Naive B cell (primary cell): ENCODE results near the gene PTPRD. TPM values are rescaled to one million over a fixed set of nuclear protein-coding genes. Genes with fewer than 3 reads are reported as not detected.

ENCODE experiments used
- ATAC-seq, 2 donors: fragments of 150-1000 bp; cut with Tn5 transposase; 2 replicates each; pipeline ENCODE4 v1.10.0; 2021; ENCODE audit warnings: low read depth in 2 of 2, mild to moderate bottlenecking in 2 of 2, moderate library complexity in 2 of 2
- DNase-seq: peaks from one replicate; pipeline ENCODE4 v3.0.0; 2022
- H3K27ac Mint-ChIP-seq, 6 donors: one replicate each; pipeline ENCODE4 v1.8.0; 2020 to 2022; ENCODE audit warnings: mild to moderate bottlenecking in 6 of 6, mixed read lengths in 6 of 6, moderate library complexity in 5 of 6, inconsistent platforms in 2 of 6
- H3K27me3 Mint-ChIP-seq, 3 donors: one replicate each; pipeline ENCODE4 v1.8.0; 2021 to 2022; ENCODE audit warnings: mixed read lengths in 3 of 3, mild to moderate bottlenecking in 1 of 3
- H3K36me3 Mint-ChIP-seq, 2 donors: one replicate each; pipeline ENCODE4 v1.8.0; 2020 to 2022; ENCODE audit warnings: mixed read lengths in 2 of 2, inconsistent platforms in 1 of 2, mild to moderate bottlenecking in 1 of 2
- H3K4me1 Mint-ChIP-seq, 3 donors: one replicate each; pipeline ENCODE4 v1.8.0; 2020 to 2022; ENCODE audit warnings: mixed read lengths in 3 of 3, inconsistent platforms in 1 of 3, mild to moderate bottlenecking in 1 of 3, moderate library complexity in 1 of 3
- H3K4me3 Mint-ChIP-seq, 8 donors: one replicate each; pipeline ENCODE4 v1.8.0; 2020 to 2022; ENCODE audit warnings: mild to moderate bottlenecking in 8 of 8, mixed read lengths in 8 of 8, moderate library complexity in 8 of 8, inconsistent platforms in 2 of 8
- H3K9me3 Mint-ChIP-seq, 7 donors: one replicate each; pipeline ENCODE4 v1.8.0; 2020 to 2022; ENCODE audit warnings: mixed read lengths in 7 of 7, mild to moderate bottlenecking in 5 of 7, inconsistent platforms in 2 of 7, moderate library complexity in 1 of 7
- polyA plus RNA-seq, 6 donors: library from polyadenylated mRNA; unstranded; fragments of 300-500 nt; fragmentation: Illumina TruSeq; gene quantifications; one replicate each; pipeline ENCODE4 v1.2.3, GENCODE V29; 2021; ENCODE audit warnings: low read depth in 6 of 6

The PTPRD gene
- polyA plus RNA-seq, 6 donors from 2014 or later, result not detected

DNA sequence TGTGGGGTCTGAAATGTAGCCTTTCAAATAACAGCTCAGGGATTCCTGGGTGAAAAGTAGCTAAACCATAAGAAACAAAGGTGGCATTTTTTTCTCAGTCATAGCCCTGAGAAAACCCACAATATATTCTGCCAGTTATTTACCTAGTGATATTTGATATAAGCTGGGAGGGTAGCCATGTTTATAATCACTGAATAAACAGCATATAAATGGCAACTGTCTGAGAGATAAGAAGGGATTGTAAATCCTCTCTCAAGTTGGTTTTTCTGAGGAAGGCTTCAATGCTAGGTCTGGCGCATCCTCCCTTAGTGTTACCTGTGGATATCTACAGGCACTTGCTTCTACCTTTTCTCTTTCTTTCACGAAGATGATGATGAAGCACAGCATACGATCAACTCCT is 1732.7 kb downstream of the PTPRD start:
- DNase-seq (no peak), ATAC-seq (no peak)
- Mint-ChIP-seq H3K4me1 (no peaks in the 10 kb centered on the region), H3K36me3 (no peaks in the 10 kb centered on the region), H3K4me3 (no peak overlapping the region), H3K27ac (no peak overlapping the region), H3K27me3 (peaks cover 0 to 8% (median 0%) of the 10 kb centered on the region in 3 donors), H3K9me3 (no peaks in the 10 kb centered on the region)

DNA sequence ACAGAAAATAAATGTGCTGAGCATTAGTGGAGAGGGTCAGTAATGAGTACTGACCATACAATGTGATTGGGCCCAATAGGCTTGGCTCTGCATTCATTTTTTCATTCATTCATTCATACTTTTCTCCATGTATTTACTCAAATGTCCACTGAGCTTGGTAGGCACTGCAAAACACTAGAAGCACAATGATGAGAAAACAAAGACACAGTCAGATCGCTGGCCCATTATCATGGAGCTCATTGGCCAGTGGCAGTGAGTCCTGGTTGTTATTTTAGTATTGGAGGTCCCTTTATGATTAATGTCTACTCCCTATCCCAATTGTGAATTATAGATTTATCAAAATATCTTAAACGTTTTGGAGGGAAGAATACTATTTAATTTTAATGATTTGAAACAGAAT is 1733.5 kb downstream of the PTPRD start:
- H3K9me3 Mint-ChIP-seq, result no peaks in the 10 kb centered on the region
- ATAC-seq, result no peak
- no peak overlapping the region for H3K4me3 Mint-ChIP-seq
- peaks cover 0 to 4% (median 0%) of the 10 kb centered on the region in 3 donors for H3K4me1 Mint-ChIP-seq
- no peak overlapping the region for H3K27ac Mint-ChIP-seq
- H3K27me3 Mint-ChIP-seq, result peaks cover 0 to 8% (median 0%) of the 10 kb centered on the region in 3 donors
- no peaks in the 10 kb centered on the region for H3K36me3 Mint-ChIP-seq
- DNase-seq, result no peak

DNA sequence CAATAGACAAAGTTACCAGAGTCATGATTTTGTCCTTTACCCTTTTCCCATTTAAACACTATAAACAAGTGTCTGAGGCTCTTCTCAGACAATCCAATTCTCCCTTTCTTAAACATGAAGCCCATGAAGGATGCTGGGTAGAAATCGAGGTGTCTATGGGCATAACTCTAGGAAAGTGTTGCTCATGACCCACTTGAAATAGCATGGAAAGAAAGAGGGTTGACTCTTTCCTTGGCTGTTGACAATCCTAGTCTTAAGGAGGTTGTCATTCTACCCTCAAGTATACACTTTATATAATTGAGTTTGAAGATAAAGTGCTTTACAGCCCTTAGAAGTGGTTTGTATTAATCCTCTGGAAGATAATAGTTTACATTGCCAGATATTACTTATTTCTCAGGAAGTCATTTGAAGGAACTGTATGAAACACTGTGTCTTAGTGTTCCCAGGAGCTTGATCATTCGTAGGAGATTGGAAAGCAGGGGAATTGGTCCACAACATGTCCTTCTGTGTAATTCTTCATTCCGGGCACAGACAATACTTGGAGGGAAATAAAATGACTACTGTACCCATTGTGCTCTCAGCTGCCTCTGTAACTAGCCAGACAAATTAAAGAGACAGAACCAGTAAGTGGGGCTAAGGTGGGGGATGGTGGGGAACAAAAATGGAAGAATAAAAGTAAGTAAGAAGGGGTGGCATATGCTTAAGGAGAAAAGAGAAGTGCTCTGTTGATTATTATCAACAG is 1734.9 kb downstream of the PTPRD start:
- H3K27ac Mint-ChIP-seq, result peak overlapping the region in 1 of 6 donors; percentile 65

DNA sequence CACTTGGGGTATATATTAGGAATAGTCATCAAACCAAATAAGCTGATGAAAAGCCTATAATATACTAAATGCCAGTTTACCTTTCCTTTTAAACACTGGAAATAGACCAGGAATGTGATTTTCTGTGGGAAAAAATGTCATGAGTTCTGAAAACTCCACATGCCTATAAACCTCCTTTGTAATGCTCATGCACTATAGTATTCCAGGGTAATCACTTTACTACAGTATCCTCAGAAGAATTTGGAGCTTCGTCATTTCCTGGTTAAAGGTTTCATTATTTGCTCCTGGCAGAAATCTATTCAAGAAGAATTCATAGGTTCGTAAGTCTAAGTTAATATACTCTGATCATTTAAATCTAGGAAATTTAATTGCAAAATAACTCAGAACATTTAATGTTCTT is 1736.5 kb downstream of the PTPRD start:
- Mint-ChIP-seq H3K36me3 (no peaks in the 10 kb centered on the region), H3K27me3 (peaks cover 0 to 3% (median 0%) of the 10 kb centered on the region in 3 donors), H3K27ac (no peak overlapping the region), H3K4me1 (peaks cover 0 to 6% (median 0%) of the 10 kb centered on the region in 3 donors), H3K9me3 (no peaks in the 10 kb centered on the region), H3K4me3 (no peak overlapping the region)
- DNase-seq (no peak), ATAC-seq (no peak)

More for the DNA sequence above, 1734.9 kb downstream of the PTPRD start:
- DNase-seq (no peak), ATAC-seq (no peak)
- H3K36me3 Mint-ChIP-seq, result no peaks in the 10 kb centered on the region
- peaks cover 0 to 6% (median 0%) of the 10 kb centered on the region in 3 donors for H3K4me1 Mint-ChIP-seq
- no peak overlapping the region for H3K4me3 Mint-ChIP-seq
- peaks cover 0 to 8% (median 0%) of the 10 kb centered on the region in 3 donors for H3K27me3 Mint-ChIP-seq
- no peaks in the 10 kb centered on the region for H3K9me3 Mint-ChIP-seq

DNA sequence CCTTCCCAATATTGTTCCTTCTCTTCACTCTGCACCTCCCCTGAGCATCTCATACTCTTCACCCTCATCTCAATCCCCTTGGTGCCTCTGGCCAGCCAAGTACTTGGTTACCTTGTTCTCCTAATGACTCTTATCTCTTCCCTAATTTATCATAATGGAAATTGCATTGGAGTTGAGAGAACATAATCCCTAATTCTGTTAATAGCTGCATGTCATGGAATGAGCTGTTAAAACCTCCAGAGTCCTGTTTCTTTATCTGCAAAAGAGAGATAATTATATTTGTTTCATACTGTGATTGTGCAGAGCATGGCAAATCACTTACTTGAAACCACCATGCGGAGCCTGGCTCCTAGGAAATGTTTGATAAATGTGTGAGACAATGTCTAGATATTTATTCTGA is 1738.3 kb downstream of the PTPRD start:
- Mint-ChIP-seq H3K4me1 (peaks cover 0 to 6% (median 0%) of the 10 kb centered on the region in 3 donors), H3K4me3 (no peak overlapping the region)

DNA sequence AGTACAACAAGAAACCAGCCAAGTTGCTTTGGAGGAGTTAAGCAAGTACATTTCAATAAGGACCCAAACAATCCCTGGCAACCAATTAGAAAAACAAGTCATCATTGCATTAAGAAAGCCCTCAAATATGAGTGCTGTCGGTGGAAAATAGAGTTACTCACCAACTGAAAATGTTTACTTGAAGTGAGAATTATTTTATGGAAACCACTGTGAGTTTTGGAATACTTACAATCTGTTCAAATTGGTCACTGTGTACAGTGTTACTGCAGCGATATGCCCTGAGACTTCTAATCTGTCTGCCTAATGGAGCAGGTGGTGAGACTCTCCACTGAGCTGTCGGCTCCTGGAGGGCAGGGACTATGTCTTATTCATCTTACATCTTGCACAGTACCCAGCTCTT is 1740.0 kb downstream of the PTPRD start:
- no peaks in the 10 kb centered on the region for H3K27me3 Mint-ChIP-seq
- peaks cover 0 to 6% (median 0%) of the 10 kb centered on the region in 3 donors for H3K4me1 Mint-ChIP-seq
- no peak overlapping the region for H3K4me3 Mint-ChIP-seq
- no peak for ATAC-seq
- peaks cover 0 to 1% (median 0%) of the 10 kb centered on the region in 7 donors for H3K9me3 Mint-ChIP-seq
- no peaks in the 10 kb centered on the region for H3K36me3 Mint-ChIP-seq
- no peak for DNase-seq
- H3K27ac Mint-ChIP-seq, result no peak overlapping the region

More for the DNA sequence above, 1738.3 kb downstream of the PTPRD start:
- Mint-ChIP-seq H3K27me3 (no peaks in the 10 kb centered on the region), H3K36me3 (no peaks in the 10 kb centered on the region), H3K9me3 (peaks cover 0 to 1% (median 0%) of the 10 kb centered on the region in 7 donors), H3K27ac (no peak overlapping the region)
- no peak for DNase-seq
- ATAC-seq, result no peak

DNA sequence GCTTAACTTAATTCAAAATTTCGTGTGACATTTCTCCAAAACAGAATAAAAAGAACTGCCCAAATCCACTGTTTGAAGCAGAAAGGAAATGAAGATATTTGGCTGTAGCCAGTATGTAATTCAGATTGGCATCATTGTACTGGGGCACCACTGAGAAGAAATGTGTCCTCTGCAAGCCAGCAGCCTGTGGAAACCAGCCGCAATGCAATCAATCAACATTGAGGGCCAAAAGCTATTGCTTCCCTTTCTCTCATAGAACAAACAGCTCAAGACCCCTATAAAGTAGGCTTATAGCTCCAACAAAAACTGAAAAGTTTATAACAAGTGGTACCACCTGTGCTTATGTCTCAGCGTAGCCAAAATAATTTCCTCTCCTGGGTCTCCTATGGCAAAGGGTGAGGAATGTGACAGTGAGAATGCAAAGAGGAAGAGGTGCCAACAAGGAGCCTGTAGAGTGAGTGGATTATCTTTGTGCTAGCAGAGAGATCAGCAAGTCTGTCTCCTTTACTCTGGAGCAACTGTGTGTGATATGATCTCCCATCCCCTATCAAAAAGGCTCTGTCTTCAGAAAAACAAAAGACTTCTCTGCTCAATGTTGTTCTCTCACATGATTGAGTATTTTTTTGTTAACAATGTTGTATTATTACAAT is 1740.9 kb downstream of the PTPRD start:
- no peaks in the 10 kb centered on the region for H3K36me3 Mint-ChIP-seq
- H3K27ac Mint-ChIP-seq, result no peak overlapping the region
- H3K4me3 Mint-ChIP-seq, result no peak overlapping the region
- DNase-seq, result no peak
- peaks cover 0 to 1% (median 0%) of the 10 kb centered on the region in 7 donors for H3K9me3 Mint-ChIP-seq
- H3K4me1 Mint-ChIP-seq, result peaks cover 0 to 6% (median 0%) of the 10 kb centered on the region in 3 donors
- H3K27me3 Mint-ChIP-seq, result no peaks in the 10 kb centered on the region
- ATAC-seq, result no peak

DNA sequence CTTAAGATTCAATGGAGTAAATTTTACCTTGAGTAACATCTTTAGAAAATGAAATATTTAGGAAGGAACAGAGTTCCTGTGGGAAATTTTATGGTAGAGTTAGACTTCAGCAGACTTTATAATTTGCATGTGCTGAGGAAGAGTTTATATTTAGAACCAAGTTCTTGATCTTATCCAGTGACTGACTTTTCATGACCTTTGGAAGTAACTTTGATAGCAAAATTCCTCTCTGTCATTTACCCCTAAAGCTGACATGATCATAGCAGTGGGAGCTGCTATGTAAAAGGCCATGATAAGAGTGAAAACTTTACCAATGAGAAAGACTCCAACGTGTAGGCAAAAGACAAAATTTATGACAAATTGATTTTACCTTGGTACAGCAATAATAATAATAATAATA is 1741.4 kb downstream of the PTPRD start:
- peaks cover 0 to 1% (median 0%) of the 10 kb centered on the region in 7 donors for H3K9me3 Mint-ChIP-seq
- no peaks in the 10 kb centered on the region for H3K27me3 Mint-ChIP-seq
- H3K4me3 Mint-ChIP-seq, result no peak overlapping the region
- ATAC-seq (no peak), DNase-seq (no peak)
- H3K4me1 Mint-ChIP-seq, result peaks cover 0 to 6% (median 0%) of the 10 kb centered on the region in 3 donors
- no peaks in the 10 kb centered on the region for H3K36me3 Mint-ChIP-seq
- H3K27ac Mint-ChIP-seq, result no peak overlapping the region

DNA sequence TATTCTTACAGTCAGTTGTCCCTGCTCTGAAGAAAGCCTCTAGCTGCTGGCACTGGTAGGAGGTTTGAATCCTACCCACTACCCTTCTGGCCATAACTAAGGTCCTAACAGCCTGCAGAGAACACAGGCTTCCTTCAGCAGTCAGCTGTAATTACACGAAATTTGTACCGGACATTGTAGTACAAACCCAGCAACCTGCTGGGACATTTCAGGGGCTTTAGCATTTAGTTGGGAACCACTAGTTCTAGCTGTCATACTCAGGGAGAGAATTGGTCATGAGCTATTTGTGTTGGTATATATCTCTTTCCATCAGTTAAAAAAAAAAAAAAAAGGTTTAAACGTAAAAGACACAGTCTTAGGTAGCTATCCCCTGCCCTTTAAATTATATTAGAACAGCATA is 1743.0 kb downstream of the PTPRD start:
- Mint-ChIP-seq H3K9me3 (peaks cover 0 to 1% (median 0%) of the 10 kb centered on the region in 7 donors), H3K36me3 (no peaks in the 10 kb centered on the region), H3K4me1 (peaks cover 0 to 6% (median 0%) of the 10 kb centered on the region in 3 donors), H3K4me3 (no peak overlapping the region), H3K27ac (no peak overlapping the region), H3K27me3 (no peaks in the 10 kb centered on the region)
- DNase-seq, result no peak
- ATAC-seq, result no peak

DNA sequence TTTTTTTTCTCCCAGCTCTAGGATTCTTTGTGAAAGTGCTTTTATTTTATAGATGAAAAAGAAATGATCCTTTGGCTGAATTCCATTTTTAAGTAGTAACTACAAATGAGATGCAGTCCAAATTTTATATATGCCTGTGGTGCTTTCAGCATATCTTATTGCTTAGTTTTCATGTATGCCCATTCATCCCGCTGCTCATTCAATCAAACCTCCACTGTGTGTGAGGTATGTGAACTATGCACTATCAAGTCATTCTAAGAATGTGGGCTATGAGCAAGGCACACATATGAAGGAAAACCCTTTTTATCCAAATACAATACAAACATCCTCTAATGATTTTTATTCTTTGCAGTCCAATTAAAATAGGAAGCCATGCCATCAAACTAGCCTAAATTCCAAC is 1744.2 kb downstream of the PTPRD start:
- ATAC-seq (no peak), DNase-seq (no peak)
- H3K27me3 Mint-ChIP-seq, result no peaks in the 10 kb centered on the region
- no peak overlapping the region for H3K27ac Mint-ChIP-seq
- H3K36me3 Mint-ChIP-seq, result no peaks in the 10 kb centered on the region
- no peak overlapping the region for H3K4me3 Mint-ChIP-seq
- H3K4me1 Mint-ChIP-seq, result no peaks in the 10 kb centered on the region
- H3K9me3 Mint-ChIP-seq, result peaks cover 0 to 1% (median 0%) of the 10 kb centered on the region in 7 donors

DNA sequence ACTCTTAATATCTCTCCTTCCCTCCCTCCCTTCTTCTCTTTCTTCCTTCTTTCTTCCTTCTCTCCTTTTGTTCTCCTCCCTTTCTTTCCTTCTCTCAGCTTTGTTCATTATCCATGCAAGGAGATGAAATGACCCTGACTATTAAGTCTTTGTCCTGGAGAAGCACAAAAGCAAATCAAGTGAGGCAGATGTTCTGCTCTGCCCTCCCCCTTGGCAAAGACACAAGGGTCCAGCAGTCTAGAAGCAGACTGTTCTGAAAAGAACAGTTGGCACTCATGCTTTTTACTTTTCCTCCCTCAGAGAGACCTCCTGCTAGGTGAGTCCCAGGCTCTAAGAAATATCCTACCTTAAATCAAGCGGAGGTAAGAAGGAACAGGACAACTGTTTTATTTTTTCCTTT is 1745.7 kb downstream of the PTPRD start:
- no peak overlapping the region for H3K4me3 Mint-ChIP-seq
- DNase-seq (no peak), ATAC-seq (no peak)
- H3K36me3 Mint-ChIP-seq, result no peaks in the 10 kb centered on the region
- H3K27ac Mint-ChIP-seq, result no peak overlapping the region
- peaks cover 0 to 1% (median 0%) of the 10 kb centered on the region in 7 donors for H3K9me3 Mint-ChIP-seq
- no peaks in the 10 kb centered on the region for H3K4me1 Mint-ChIP-seq
- no peaks in the 10 kb centered on the region for H3K27me3 Mint-ChIP-seq

DNA sequence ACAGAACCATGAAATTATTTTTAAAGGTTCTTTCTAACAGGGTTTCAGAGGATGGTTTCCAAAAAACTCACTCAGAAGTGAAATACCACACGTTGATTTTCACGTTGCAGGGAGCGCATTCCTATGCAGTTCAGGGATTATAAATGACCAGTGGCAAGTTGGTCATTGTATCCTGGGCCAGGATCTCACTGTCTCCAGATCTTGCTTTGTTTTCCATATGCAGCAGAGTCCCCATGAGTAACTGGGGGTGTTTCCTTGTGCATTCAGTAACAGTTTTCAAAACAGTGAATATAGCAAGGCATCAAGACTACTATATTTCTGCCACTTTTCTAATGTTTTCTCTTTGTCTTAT is 1748.3 kb downstream of the PTPRD start:
- no peak overlapping the region for H3K27ac Mint-ChIP-seq
- DNase-seq (no peak), ATAC-seq (no peak)
- H3K27me3 Mint-ChIP-seq, result peaks cover 0 to 9% (median 3%) of the 10 kb centered on the region in 3 donors
- no peaks in the 10 kb centered on the region for H3K9me3 Mint-ChIP-seq
- no peaks in the 10 kb centered on the region for H3K4me1 Mint-ChIP-seq
- H3K4me3 Mint-ChIP-seq, result no peak overlapping the region
- no peaks in the 10 kb centered on the region for H3K36me3 Mint-ChIP-seq

DNA sequence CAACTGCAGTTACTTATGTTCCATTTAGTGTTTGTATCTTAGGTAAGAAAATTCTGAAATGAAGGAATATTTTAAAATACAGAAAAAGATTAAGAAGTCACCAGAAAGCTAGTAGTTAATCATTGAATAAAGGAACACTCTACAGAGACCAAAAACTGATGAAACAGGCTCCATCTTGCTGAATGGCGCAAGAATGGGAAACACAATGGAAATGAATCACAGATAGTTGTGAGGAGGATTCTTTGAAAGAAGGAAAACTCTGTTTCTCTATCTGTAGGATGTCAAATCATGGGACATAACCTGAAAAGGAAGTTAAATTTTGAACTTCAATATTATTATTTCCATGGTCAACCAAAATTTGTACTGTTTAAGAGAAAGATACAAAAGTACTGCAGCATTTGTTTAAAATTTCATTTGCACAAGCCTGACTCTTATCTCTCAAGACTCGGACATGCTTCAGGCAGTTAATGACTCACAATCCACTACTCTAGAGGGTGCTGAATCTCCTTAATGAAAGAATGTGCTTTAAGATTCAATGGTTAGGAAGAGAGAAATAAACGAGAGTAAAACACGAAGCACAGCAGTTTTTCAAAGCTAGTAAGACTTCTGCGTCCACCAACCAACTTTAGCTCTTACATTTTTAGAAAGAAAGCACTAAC is 1748.8 kb downstream of the PTPRD start:
- Mint-ChIP-seq H3K4me1 (peaks cover 0 to under 1% (median 0%) of the 10 kb centered on the region in 3 donors), H3K9me3 (no peaks in the 10 kb centered on the region), H3K36me3 (no peaks in the 10 kb centered on the region), H3K4me3 (no peak overlapping the region), H3K27me3 (peaks cover 2 to 14% (median 8%) of the 10 kb centered on the region in 3 donors), H3K27ac (no peak overlapping the region)
- ATAC-seq (no peak), DNase-seq (no peak)

DNA sequence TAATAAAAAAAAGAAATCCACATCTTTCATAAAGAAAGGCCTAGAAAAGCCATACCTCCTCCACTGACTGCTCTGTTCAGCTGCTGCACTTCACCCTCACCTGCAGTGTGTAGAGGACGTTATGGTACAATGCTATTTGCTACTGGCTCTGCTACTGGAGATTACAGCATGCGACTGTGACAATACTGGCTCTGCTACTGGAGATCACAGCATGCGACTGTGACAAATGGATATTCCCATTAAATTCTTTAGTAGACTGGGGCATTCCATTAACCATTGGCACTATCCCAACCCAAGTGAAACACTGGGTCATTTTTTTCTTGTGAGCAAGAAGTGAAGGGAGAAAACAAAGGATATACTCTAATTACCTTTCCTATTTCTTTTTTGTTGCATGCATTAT is 1749.7 kb downstream of the PTPRD start:
- ATAC-seq (no peak), DNase-seq (no peak)
- no peak overlapping the region for H3K4me3 Mint-ChIP-seq
- peaks cover 7 to 24% (median 17%) of the 10 kb centered on the region in 3 donors for H3K27me3 Mint-ChIP-seq
- peaks cover 6 to 10% (median 8%) of the 10 kb centered on the region in 3 donors for H3K4me1 Mint-ChIP-seq
- no peak overlapping the region for H3K27ac Mint-ChIP-seq
- no peaks in the 10 kb centered on the region for H3K9me3 Mint-ChIP-seq
- H3K36me3 Mint-ChIP-seq, result no peaks in the 10 kb centered on the region
